IgD-negative memory B cell (primary cell): Measurements from ENCODE around the gene SLC39A11. TPM values are rescaled to one million over a fixed set of nuclear protein-coding genes. Genes with fewer than 3 reads are reported as not detected.
"Not testable (repeated sequence)": the region's sequence is repeated elsewhere in the genome, so short reads cannot be mapped to it uniquely, and the experiment has no call there.

Experiments
- H3K27ac Mint-ChIP-seq, 3 donors: one replicate each; pipeline ENCODE4 v1.8.0; 2020 to 2022; ENCODE audit warnings: mild to moderate bottlenecking in 3 of 3, mixed read lengths in 3 of 3, moderate library complexity in 1 of 3
- H3K27me3 Mint-ChIP-seq: one replicate; pipeline ENCODE4 v1.8.0; 2021; ENCODE audit warnings: mixed read lengths
- H3K36me3 Mint-ChIP-seq: one replicate; pipeline ENCODE4 v1.8.0; 2020; ENCODE audit warnings: mild to moderate bottlenecking, mixed read lengths
- H3K4me1 Mint-ChIP-seq, 3 donors: one replicate each; pipeline ENCODE4 v1.8.0; 2020 to 2022; ENCODE audit warnings: mixed read lengths in 3 of 3, mild to moderate bottlenecking in 1 of 3
- H3K4me3 Mint-ChIP-seq, 4 donors: one replicate each; pipeline ENCODE4 v1.8.0; 2020 to 2022; ENCODE audit warnings: mild to moderate bottlenecking in 4 of 4, mixed read lengths in 4 of 4, moderate library complexity in 3 of 4
- H3K9me3 Mint-ChIP-seq, 3 donors: one replicate each; pipeline ENCODE4 v1.8.0; 2020 to 2021; ENCODE audit warnings: mixed read lengths in 3 of 3, mild to moderate bottlenecking in 1 of 3
- polyA plus RNA-seq: library from polyadenylated mRNA; unstranded; fragments of 300-500 nt; fragmentation: Illumina TruSeq; gene quantifications from one replicate; pipeline ENCODE4 v1.2.3, GENCODE V29; 2021

Gene SLC39A11
- polyA plus RNA-seq, 1 donor from 2014 or later, result 13.7 TPM

DNA sequence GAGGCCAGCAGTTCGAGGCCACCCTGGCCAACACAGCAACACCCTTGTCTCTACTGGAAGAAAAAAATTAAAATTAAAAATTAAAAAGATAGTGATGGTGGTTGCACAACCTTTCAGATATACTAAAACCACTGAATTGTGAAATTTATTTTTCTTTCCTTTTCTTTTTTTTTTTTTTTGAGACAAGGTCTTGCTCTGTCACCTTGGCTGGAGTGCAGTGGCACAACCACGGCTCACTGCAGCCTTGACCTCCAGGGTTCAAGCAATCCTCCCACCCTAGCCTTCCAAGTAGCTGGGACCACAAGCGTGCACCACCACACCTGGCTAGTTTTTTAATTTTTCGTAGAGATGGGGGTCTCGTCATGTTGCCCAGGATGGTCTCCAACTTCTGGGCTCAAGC, 254.4 kb downstream of the SLC39A11 start:
- H3K4me3 Mint-ChIP-seq, result no peak overlapping the region
- H3K9me3 Mint-ChIP-seq, result peaks cover 2 to 8% (median 2%) of the 10 kb centered on the region in 3 donors
- no peaks in the 10 kb centered on the region for H3K4me1 Mint-ChIP-seq
- H3K27ac Mint-ChIP-seq, result no peak overlapping the region
- H3K36me3 Mint-ChIP-seq, result peaks cover 19% of the 10 kb centered on the region
- H3K27me3 Mint-ChIP-seq, result no peaks in the 10 kb centered on the region

DNA sequence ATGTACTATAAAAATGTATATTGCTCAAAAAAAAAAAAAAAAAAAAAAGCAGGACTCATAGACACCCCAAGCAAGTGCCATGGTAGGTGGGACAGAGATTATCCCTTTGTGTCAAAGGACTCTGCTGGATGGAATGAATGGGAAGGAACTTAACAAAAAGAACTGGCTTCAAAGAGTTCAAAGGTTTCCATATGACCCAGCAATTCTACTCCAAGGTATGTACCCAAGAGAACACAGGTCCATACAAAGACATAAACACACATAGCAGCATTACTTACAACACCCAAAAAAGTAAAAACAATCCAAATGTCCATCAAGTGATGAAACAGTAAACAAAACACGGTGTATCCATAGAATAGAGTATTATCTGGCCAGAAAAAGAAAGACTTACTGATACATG, 255.2 kb downstream of the SLC39A11 start:
- peaks cover 2 to 8% (median 2%) of the 10 kb centered on the region in 3 donors for H3K9me3 Mint-ChIP-seq
- no peak overlapping the region for H3K27ac Mint-ChIP-seq
- H3K27me3 Mint-ChIP-seq, result no peaks in the 10 kb centered on the region
- no peak overlapping the region for H3K4me3 Mint-ChIP-seq
- H3K4me1 Mint-ChIP-seq, result no peaks in the 10 kb centered on the region
- H3K36me3 Mint-ChIP-seq, result peaks cover 19% of the 10 kb centered on the region

DNA sequence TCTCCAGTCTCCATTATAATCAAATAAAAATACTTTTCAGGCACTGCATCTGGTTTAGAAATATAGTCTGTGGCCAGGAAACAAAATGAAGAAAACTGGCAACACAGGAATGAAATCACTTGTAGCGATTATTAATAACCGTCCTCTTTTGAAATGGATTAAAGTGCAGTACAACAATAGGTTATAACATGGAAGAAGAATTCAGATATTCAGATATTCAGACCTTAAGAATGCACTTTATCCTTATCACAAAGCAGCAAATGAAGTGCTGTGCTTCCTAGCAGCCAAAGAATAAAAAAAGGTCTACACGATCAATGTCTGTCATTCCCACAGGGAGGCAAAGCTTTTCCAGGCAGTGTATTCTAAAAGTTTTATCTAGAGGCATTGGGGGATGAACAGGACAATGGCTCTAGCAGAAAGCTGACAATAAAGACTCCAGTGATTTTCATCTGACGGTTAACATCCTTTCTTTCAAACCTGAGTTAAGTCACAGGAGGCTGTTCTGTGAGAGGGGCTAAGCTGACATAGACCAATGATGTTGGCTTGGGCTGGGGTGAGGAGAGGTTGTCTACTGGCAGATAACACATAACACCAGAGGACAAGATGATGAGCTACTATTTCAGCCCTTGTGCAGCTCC, 259.2 kb downstream of the SLC39A11 start:
- no peaks in the 10 kb centered on the region for H3K4me1 Mint-ChIP-seq
- no peak overlapping the region for H3K27ac Mint-ChIP-seq

DNA sequence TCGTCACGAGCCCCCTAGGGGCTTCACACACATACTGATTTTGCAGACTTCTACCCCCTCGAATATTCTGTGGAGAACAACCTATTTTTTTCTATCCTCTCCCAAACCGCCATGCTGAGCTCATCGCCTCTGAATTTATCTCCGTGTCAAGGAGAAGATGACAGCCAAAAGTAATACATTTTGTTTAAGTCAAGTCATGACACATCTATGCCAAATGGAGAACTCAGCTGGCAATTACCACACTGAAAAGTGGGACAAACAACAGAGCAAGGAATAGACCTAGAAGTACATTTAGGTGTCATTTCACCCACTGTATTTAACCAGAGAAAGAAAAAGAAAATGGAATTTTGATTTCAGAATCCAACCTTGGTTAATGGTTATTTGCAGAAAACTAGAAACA, 260.2 kb downstream of the SLC39A11 start:
- Mint-ChIP-seq H3K27ac (no peak overlapping the region), H3K9me3 (peaks cover 0 to 4% (median 2%) of the 10 kb centered on the region in 3 donors), H3K4me1 (no peaks in the 10 kb centered on the region), H3K27me3 (no peaks in the 10 kb centered on the region), H3K4me3 (no peak overlapping the region), H3K36me3 (peaks cover 17% of the 10 kb centered on the region)

More for the DNA sequence above, 259.2 kb downstream of the SLC39A11 start:
- Mint-ChIP-seq H3K36me3 (peaks cover 17% of the 10 kb centered on the region), H3K9me3 (peaks cover 0 to under 1% (median under 1%) of the 10 kb centered on the region in 3 donors), H3K27me3 (no peaks in the 10 kb centered on the region), H3K4me3 (no peak overlapping the region)

DNA sequence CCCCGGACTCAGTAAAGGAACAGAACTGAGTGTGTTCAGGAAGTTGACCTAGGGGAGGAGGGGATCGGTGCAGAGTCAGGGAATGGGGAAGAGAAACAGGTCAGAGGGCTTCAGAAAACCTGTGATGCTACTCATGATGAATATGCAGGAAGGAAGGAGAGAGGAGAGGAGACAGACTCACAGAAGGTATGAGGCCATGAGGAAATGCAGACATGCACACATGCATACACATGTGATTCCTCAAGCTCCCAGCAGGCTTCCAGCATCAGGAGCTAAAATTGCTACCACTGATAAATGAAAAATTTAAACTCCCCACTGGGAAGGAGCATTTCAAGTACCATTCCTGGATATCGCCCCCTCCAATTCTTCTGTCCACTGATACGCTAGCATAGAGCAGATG, 262.6 kb downstream of the SLC39A11 start:
- no peaks in the 10 kb centered on the region for H3K27me3 Mint-ChIP-seq
- H3K4me1 Mint-ChIP-seq, result no peaks in the 10 kb centered on the region
- peak overlapping the region in 1 of 4 donors; percentile 49 for H3K4me3 Mint-ChIP-seq
- H3K9me3 Mint-ChIP-seq, result peaks cover 9 to 16% (median 11%) of the 10 kb centered on the region in 3 donors
- peaks cover 32% of the 10 kb centered on the region for H3K36me3 Mint-ChIP-seq
- H3K27ac Mint-ChIP-seq, result no peak overlapping the region

DNA sequence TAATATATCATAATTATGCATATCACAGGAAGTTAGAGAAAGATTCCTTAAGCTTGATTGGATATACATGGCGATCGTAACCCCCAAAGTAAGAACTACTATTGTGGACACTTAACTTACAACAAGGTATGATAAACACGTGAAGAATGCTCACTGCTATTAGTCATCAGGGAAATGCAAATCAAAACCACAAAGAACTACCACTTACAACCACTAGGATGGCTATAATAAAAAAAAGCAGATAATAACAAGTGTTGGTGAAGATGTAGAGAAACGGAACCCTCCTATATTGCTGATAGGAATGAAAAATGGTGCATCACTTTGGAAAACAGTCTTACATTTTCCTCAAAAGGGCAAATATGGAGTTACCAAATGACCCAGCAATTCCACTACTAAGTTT, 265.9 kb downstream of the SLC39A11 start:
- no peak overlapping the region for H3K27ac Mint-ChIP-seq
- H3K36me3 Mint-ChIP-seq, result peaks cover 36% of the 10 kb centered on the region
- H3K4me3 Mint-ChIP-seq, result no peak overlapping the region
- H3K4me1 Mint-ChIP-seq, result peaks cover 0 to 2% (median 0%) of the 10 kb centered on the region in 3 donors
- H3K9me3 Mint-ChIP-seq, result peaks cover 15 to 30% (median 18%) of the 10 kb centered on the region in 3 donors
- no peaks in the 10 kb centered on the region for H3K27me3 Mint-ChIP-seq

DNA sequence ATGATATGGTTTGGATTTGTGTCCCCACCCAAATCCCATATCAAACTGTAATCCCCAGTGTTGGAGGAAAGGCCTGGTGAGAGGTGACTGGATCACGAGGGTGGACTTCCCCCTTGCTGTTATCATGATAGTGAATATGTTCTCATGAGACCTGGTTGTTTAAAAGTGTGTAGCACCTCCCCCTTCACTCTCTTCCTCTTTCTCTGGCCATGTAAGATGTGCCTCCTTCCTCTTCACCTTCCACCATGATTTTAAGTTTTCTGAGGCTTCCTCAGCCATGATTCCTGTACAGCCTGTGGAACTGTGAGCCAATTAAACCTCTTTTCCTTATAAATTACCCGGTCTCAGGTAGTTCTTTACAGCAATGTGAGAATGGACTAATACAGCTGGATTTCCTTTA, 266.4 kb downstream of the SLC39A11 start:
- H3K27ac Mint-ChIP-seq, H3K4me1 Mint-ChIP-seq, H3K27me3 Mint-ChIP-seq, H3K4me3 Mint-ChIP-seq: not testable (repeated sequence)
- peaks cover 15 to 30% (median 18%) of the 10 kb centered on the region in 3 donors for H3K9me3 Mint-ChIP-seq
- H3K36me3 Mint-ChIP-seq, result peaks cover 36% of the 10 kb centered on the region

DNA sequence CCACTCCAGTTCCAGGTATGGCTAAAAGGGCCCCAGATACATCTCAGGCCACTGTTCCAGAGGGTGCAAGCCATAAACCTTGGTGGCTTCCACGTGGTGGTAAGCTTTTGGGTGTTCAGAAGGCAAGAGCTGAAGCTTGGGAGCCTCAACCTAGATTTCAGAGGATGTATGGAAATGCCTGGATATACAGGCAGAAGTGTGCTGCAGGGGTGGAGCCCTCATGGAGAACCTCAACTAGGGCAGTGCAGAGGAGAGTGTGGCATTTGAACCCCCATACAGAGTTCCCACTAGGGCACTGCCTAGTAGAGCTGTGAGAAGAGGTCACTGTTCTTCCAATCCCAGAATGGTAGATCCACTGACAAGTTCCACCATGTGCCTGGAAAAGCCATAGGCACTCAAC, 267.3 kb downstream of the SLC39A11 start:
- Mint-ChIP-seq H3K36me3 (peaks cover 42% of the 10 kb centered on the region), H3K4me1 (peaks cover 0 to 2% (median 0%) of the 10 kb centered on the region in 3 donors), H3K9me3 (peaks cover 15 to 30% (median 18%) of the 10 kb centered on the region in 3 donors), H3K27ac (no peak overlapping the region), H3K4me3 (no peak overlapping the region), H3K27me3 (no peaks in the 10 kb centered on the region)

DNA sequence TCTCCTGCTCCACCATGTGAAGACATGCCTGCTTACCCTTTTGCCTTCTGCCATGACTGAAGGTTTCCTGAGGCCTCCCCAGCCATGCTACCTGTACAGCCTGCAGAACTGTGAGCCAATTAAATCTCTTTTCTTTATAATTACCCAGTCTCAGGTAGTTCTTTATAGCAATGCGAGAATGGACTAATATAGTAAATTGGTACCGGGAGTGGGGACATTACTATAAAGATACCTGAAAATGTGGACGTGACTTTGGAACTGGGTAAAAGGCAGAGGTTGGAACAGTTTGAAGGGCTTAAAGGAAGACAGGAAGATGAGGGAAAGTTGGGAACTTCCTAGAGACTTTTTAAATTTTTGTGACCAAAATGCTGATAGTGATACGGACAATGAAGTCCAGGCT, 268.2 kb downstream of the SLC39A11 start:
- H3K4me3 Mint-ChIP-seq, result peak overlapping the region in 1 of 4 donors; percentile 41

DNA sequence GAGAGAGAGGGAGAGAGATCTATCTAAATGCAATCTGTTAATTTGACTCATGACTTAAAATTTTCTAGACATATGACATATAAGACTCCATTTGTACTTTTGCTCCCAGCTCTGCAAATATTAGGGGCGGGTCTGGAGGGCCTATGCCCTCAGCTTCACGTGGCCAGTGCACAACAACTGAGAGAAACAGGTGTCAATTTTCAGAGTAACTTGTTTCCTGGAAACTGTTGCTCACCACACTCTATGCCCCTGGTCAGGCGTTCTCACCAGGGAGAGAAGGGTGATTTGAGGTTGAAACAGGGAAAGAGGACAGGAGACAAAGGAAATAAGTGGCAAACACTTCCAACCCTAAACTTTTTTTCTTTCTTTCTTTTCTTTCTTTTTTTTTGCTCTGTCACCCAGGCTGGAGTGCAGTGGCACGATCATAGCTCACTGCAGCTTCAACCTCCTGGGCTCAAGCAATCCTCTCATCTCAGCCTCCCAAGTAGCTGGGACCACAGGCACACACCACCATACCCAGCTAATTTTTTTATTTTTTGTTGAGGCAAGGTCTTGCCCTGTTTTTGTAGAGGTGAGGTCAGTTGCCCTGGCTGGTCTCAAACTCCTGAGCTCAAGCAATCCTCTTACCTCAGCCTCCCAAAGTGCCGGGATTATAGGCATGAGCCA, 270.0 kb downstream of the SLC39A11 start:
- peaks cover 44% of the 10 kb centered on the region for H3K36me3 Mint-ChIP-seq
- H3K27ac Mint-ChIP-seq, result peak overlapping the region in 1 of 3 donors; percentile 9
- H3K4me1 Mint-ChIP-seq, result peaks cover 0 to 2% (median 0%) of the 10 kb centered on the region in 3 donors
- H3K27me3 Mint-ChIP-seq, result no peaks in the 10 kb centered on the region
- H3K9me3 Mint-ChIP-seq, result peaks cover 13 to 26% (median 18%) of the 10 kb centered on the region in 3 donors
- no peak overlapping the region for H3K4me3 Mint-ChIP-seq

More for the DNA sequence above, 268.2 kb downstream of the SLC39A11 start:
- Mint-ChIP-seq H3K36me3 (peaks cover 40% of the 10 kb centered on the region), H3K9me3 (peaks cover 15 to 30% (median 18%) of the 10 kb centered on the region in 3 donors)
- not testable (repeated sequence) for H3K27ac Mint-ChIP-seq, H3K27me3 Mint-ChIP-seq, H3K4me1 Mint-ChIP-seq

DNA sequence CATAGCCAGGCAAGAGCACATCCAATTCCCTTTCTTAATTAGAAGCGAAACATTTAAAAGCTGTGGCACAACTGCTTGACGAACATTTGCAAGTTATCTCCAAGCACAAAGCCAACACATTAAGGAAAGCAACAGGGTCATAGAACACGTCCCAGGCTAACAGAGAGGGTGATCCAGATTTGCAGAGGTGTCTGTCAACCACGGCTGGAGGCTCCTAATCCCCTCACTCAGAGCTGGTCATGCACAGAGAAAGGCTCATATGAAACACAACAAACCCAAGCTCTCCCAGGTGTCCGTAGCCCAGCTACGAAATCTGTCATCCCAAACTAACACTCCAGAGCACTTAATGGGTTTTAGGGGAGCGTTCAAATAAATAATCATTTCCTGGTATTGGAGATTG, 276.1 kb downstream of the SLC39A11 start:
- Mint-ChIP-seq H3K4me1 (peaks cover 0 to 2% (median 0%) of the 10 kb centered on the region in 3 donors), H3K4me3 (no peak overlapping the region), H3K9me3 (peaks cover 4 to 6% (median 4%) of the 10 kb centered on the region in 3 donors), H3K36me3 (peaks cover 37% of the 10 kb centered on the region), H3K27ac (no peak overlapping the region), H3K27me3 (no peaks in the 10 kb centered on the region)

DNA sequence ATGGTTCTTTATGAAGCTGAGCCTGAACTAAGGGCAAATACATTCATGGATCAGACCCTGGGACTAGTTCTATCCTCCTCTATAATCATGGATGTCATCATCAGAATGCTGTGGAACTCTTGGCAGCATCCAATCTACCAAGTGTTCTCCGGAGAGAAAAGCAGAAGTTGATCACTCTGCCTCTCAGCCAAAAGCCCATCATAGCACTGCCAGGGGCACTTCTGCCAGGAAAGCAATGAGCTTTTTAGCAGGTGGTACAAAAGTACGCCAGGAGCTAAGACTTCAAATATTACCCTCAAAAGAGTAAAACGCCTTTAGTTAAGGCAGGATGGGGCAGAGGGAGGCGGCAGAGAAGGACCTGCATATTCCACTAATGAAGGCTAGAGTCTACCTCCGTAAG, 279.0 kb downstream of the SLC39A11 start:
- no peak overlapping the region for H3K4me3 Mint-ChIP-seq
- H3K27me3 Mint-ChIP-seq, result no peaks in the 10 kb centered on the region
- no peak overlapping the region for H3K27ac Mint-ChIP-seq
- peaks cover 10 to 13% (median 11%) of the 10 kb centered on the region in 3 donors for H3K9me3 Mint-ChIP-seq
- peaks cover 30% of the 10 kb centered on the region for H3K36me3 Mint-ChIP-seq
- H3K4me1 Mint-ChIP-seq, result peaks cover 0 to 2% (median 0%) of the 10 kb centered on the region in 3 donors

DNA sequence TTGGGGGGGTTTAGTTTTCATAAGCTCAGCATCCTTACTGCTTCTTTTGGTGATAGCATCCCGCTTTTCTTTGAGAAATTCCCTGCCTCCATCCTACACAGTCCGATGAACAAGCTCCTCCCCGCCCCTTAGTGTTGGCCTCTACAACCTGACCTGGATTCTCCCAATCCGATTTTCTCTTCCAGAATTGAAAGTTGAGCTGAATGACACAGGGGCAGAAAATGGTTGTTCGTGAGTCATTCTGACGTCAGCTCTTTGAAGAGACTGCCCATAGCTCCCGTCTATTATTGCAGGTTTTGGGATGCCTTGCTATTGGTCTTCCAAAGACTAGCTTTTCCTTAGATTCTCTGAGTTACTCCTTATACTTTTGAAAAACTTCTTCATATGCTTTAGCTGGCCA, 279.7 kb downstream of the SLC39A11 start:
- Mint-ChIP-seq H3K27ac (no peak overlapping the region), H3K36me3 (peaks cover 25% of the 10 kb centered on the region), H3K4me3 (no peak overlapping the region), H3K27me3 (no peaks in the 10 kb centered on the region), H3K4me1 (peaks cover 0 to 2% (median 0%) of the 10 kb centered on the region in 3 donors), H3K9me3 (peaks cover 10 to 13% (median 11%) of the 10 kb centered on the region in 3 donors)

DNA sequence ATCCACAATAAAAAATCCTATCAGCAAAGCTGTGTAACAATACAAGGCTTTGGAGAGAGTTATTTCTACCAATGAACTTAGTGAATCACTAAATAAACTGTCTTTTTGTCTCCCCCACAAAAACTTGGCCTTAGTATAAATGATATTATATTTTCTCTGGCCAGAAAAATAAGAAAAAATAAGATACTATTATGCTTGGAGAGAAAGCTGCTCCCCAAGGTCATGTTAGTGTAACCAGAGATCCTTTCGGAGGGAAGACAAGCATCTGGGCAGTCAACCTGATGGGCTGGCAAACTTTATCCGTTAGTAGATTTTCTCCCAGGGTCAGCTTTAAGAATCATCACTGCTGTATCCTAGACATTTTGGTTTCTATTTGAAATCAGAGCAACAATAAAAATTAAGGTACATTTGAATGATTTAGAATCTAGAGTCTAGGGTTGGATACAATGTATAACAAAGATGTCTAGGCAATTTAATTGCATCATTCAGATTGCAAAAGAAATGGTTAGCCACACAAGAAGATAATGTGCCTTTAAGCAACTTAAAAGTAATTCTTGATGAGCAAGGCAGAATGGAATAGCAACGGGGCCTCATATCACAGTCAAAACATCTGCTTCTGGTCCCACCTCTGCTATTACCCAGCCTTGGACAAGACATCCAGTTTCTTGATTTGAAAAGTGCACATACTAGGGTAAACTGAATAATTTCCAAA, 280.4 kb downstream of the SLC39A11 start:
- H3K36me3 Mint-ChIP-seq, result peaks cover 20% of the 10 kb centered on the region
- H3K4me3 Mint-ChIP-seq, result no peak overlapping the region
- peaks cover 0 to 2% (median 0%) of the 10 kb centered on the region in 3 donors for H3K4me1 Mint-ChIP-seq
- peaks cover 10 to 13% (median 11%) of the 10 kb centered on the region in 3 donors for H3K9me3 Mint-ChIP-seq
- H3K27ac Mint-ChIP-seq, result no peak overlapping the region
- H3K27me3 Mint-ChIP-seq, result no peaks in the 10 kb centered on the region

DNA sequence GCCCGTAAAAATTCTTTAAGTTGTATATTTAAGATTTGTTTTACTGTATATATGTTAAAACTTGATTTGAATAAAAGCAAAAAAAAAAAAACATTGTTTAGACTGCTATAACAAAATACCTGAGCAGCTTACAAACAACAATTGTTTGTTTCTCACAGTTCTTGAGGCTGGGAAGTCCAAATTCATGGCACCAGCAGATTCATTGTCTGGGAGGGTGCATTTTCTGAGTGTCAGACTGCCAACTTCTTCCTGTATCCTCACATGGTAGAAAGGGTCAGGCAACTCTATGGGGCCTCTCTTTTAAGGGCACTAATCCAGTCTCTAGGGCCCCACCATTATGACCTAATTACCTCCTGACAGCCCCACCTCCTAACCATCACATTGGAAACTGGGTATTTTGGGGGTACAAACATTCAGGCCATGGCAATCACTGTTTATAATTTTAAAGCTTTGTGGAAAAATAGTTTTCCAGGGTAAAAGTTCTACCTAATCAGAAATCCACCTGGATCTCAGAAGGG, 281.4 kb downstream of the SLC39A11 start:
- Mint-ChIP-seq H3K27ac (no peak overlapping the region), H3K9me3 (peaks cover 11 to 13% (median 13%) of the 10 kb centered on the region in 3 donors), H3K27me3 (no peaks in the 10 kb centered on the region), H3K4me3 (no peak overlapping the region), H3K4me1 (no peaks in the 10 kb centered on the region), H3K36me3 (peaks cover 25% of the 10 kb centered on the region)
